ENCODE measurements around the gene PCDH9.

DNA sequence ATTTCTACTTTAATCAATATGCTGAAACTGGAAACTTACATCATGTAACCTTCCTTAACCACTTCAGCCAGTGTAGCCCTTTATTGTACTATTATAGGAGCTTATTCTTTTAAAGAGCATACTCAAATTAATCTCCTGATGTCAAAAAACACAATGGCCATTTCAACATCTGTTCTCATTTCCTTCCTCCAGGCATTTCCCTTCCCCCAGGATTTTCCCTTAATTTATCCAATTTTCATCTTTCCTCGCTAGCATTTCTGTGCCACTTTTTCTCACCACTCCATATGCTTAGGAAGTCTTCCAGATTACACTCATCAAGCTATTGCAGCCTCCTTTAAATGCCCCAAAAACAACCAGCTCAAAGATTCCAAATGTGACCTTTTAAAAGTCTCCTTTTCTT is 265.0 kb downstream of the PCDH9 start:
- TF ChIP-seq, protein P1, sequence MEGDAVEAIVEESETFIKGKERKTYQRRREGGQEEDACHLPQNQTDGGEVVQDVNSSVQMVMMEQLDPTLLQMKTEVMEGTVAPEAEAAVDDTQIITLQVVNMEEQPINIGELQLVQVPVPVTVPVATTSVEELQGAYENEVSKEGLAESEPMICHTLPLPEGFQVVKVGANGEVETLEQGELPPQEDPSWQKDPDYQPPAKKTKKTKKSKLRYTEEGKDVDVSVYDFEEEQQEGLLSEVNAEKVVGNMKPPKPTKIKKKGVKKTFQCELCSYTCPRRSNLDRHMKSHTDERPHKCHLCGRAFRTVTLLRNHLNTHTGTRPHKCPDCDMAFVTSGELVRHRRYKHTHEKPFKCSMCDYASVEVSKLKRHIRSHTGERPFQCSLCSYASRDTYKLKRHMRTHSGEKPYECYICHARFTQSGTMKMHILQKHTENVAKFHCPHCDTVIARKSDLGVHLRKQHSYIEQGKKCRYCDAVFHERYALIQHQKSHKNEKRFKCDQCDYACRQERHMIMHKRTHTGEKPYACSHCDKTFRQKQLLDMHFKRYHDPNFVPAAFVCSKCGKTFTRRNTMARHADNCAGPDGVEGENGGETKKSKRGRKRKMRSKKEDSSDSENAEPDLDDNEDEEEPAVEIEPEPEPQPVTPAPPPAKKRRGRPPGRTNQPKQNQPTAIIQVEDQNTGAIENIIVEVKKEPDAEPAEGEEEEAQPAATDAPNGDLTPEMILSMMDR (IDR thresholded peaks at IDR 0.05): no peak
- no peak for TF ChIP-seq POLR2AphosphoS5 (IDR thresholded peaks at IDR 0.05)
- no peak for TF ChIP-seq POLR2A (IDR thresholded peaks at IDR 0.05)

Data from suprapubic skin (tissue), 4 donors.